T-helper 9 cell (primary cell): Measurements from ENCODE around the gene ARHGEF16.

Source experiments
- DNase-seq: peaks from one replicate; pipeline ENCODE4 v3.0.0-alpha.2; 2020

The ARHGEF16 gene

DNA sequence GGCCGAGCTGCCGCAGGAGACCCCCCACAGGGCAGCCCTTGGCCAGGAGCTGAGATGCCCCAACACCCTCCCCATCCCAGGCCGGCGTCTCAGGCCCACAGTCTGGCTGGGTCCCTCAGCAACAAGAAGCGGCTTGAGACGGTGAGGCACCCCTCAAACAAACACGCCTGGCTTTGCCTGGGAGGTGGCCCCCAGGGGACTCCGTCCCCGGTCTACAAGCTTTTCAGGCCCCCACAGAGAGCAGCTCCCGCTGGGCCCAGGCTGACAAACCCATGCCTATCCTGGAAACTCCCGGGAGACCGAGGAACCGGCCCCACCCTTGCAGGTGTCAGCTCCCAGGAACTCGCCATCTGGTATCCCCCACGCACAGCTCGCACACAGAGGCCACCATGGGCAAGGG lies 67.0 kb downstream of the ARHGEF16 start:
- no peak for DNase-seq

DNA sequence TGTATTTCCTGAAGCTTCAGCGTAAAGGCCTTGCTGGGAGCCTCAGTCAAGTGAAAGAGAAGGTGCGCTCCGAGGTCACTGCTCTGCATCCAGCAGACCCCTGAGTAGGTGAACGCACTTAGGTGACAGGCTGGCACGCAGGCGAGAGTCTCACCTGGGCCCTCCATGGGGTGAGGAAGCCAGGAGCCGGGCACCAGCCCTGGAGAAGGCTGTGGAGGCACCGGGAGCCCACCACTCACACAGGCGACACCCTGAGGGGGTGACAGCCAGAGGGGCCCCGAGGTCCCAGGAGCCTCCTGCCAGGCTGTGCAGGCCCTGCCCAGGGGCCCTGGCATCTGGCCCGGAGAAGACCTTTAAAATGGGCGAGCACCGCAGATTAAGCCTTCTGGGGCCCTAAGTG lies 67.6 kb downstream of the ARHGEF16 start:
- DNase-seq, result no peak

DNA sequence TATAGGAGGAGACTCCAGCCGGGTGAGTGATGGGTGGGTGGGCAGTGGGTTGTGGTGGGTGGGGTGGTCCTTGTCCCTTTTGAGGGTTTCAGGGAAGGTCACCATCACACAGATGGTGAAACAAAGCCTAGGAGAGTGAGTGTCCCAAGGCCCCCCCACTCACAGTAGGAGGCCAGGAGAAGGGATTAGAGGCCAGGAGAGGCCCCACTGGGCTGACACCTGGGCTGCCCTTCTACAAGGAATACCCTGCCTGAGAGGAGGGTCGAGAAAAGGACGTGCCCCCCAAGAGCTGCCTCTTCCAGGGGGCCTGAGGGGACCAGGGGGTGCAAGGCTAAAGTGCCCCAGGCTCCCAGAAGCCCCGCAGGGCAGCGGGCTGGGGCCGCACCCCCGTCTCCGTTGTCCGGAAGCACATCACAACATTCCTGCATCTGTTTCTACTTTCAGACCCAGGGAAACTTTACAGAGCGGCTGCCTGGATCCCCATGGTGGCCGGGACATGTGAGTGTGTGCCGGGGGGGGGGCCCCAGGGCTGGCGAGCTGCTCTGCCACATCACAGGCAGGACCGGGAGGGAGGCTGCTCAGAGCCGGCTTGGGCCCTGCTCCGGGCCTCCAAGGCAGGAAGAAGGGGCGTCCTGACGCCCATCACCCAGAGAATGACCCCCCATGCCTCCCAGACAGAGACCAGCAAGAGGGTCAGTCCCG lies 68.2 kb downstream of the ARHGEF16 start:
- DNase-seq, result no peak

DNA sequence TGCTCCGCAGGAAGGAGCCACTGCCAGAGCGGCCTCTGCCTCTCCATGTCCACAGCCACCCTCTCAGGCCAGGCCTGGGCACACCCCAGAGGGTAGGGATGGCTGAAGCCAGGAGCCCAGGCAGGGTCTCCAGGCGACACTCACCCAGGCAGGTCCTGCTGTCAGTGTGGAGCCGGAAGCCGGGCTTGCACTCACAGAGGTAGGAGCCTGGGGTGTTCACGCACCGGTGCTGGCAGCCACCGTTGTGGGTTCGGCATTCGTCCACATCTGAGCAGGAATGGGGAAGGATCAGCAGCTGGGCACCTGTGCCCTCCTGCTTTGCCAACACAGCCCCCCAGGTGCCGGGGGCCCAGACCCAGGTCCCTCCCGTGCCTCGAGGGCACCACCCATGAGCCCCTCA lies 69.5 kb downstream of the ARHGEF16 start:
- no peak for DNase-seq

DNA sequence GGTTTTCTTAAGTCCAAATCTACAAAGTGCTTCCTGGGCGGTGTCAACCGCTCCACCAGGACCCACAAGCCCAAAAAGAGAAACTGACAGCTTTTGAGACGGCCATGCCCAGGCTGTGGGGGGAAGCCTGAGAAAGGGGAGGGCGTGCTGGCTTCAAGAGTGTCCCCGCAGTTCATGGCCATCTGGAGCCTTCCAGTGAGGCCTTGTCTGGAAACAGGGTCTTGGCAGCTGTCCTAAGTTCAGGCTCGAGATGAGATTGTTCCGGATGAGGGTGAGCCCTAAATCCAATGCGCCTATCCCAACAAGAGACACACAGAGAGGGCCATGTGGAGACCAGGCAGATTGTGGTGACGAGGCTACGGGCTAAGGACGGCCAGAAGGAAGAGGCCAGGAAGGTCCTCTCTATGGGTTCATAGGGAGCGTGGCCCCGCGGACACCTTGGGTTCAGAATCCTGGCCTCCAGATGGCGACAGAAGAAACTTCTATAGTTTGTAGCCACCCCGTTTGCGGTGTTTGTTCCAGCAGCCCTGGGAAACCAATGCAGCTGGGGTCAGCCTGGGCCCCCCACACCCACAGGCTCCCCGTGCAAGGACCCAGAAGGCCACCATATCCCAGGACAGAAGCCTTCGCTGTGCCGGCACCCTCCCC lies 70.2 kb downstream of the ARHGEF16 start:
- no peak for DNase-seq

DNA sequence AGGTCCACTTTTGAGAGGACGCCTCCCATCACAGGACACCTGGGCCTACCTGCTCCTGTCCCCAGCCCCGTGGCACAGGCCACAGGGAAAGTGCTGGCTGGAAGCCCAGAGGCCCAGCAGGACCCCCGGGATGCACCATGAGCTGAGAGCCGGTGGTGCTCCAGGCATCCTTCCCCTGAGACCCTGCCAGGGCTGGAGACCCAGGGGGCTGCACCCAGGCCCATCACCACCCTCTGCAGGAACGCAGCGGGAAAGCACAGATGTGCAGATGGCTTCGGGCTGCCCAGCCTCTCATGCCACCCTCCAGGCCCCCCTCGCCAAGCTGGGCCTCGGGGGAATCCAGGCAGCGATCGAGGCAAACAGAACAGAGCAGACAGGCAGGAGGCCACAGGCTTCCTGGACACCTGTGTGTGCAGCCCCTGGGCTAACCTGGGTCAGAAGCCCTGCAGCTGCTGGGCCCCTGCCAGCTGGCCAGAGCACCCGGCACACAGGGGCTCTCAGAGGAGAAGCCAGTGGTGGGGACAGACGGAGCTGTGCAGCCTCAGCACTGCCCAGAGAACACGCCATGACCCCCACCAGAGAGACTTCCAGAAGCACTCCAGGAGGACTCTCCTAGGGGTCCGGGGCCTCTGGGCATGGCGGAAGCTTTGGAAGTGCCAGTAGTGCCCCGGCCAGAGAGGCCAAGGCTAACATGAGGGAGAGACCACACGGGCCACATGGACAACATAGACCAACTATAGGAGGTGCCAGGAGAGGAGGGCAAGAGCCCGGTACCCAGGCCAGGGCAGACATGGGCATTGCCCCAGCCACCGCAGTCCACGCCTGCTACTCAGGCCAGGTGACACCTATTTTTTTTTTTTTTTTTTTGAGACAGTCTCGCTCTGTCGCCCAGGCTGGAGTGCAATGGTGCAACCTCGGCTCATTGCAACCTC lies 71.4 kb downstream of the ARHGEF16 start:
- DNase-seq, result no peak

DNA sequence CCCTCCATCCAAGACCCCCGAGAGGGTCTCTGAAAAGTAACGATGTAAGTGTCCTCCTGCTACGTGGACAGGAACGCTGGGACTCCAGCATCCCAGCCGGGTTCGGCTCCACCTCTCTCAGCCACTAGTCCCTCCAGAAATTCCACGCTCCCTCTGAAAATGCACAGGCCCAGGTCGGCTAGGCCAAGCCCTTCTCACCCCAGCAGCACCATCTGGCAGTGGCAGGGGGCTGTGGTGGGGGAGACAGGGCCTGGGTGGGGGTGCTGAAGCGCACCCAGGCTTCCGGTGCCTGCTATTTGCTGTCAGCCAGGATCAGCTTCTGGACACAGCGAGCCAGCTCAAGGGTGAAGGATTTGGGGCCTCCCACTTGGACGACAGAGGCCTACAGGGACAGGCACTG lies 73.3 kb downstream of the ARHGEF16 start:
- no peak for DNase-seq

DNA sequence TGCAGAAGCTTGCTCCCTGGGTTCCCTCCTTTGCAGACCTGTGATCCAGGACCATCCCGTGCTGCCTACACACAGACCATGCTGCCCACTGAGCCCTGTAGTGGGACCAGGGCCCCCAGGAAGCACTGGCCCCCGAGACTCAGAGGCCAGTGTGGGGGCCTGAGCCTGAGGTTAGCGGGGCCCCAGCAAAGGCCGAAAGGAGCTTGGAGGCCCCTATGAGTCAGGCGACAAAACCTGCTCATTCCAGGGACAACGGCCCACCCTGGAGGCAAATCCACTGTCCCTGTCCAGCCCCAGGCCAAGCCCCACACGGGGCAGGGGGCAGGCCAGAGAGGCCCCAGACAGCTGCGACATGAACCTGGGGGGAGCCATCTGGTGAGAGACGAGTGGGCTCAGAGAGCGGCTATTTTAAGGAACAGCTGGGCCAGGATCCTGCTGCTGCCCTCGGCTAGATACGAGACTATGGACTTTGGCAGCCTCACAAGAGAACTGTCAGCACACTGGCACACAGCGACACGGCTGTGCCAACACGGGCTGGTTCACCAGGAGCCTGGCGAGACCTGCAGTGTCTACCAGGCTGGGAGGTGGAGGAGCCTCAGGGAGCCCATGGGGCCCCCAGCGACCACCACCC lies 74.7 kb downstream of the ARHGEF16 start:
- no peak for DNase-seq

DNA sequence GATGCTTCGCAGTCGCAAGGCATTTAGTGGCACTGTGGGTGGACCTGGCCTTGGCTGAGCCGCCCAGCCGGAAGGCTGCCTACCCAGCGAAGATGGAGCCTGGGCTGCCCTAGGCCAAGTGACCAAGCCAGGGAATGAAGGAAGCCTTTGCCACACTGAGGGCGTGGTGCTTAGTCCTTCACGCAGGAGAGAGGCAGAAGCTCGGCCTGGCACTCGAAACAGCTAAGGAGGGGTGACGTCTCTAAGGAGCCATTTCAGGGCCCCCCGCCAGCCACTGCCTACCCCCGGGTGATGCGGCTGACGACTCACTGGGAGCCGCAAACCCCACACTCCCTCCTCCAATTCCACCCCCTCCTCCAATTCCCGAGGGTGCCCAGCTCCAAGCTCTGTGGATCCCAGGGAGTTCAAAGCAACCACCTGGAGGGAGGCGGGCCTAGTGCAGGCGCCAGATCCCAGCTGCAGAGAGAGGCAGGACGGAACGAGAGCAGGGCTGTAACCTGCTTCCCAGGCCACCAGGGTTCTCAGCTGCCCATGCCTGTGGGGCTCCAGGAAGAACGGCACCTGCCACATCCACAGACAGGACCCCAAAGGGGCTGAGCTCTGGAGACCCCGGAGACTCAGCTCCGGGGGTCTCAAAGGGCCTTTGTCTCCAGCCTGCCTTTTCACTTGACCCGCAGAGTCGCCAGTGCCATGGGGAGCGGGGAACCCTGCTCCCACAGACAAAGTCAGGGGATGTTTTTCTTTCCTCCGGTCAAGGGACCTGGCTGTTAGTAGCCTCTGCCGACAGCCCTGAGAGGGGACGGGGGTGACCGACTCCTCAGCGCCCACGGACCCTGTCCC lies 75.8 kb downstream of the ARHGEF16 start:
- no peak for DNase-seq
